Measurements from ENCODE around the gene HSPA12A. TPM values are rescaled to one million over a fixed set of nuclear protein-coding genes. Genes with fewer than 3 reads are reported as not detected.

Gene HSPA12A
- total and polyA plus RNA-seq, 9 of the 15 experiments (the other 6 are each of a cell fraction or from before 2014, with no cell fraction given): 0.01 to 0.18 (median 0.04) TPM; not detected in 4

DNA sequence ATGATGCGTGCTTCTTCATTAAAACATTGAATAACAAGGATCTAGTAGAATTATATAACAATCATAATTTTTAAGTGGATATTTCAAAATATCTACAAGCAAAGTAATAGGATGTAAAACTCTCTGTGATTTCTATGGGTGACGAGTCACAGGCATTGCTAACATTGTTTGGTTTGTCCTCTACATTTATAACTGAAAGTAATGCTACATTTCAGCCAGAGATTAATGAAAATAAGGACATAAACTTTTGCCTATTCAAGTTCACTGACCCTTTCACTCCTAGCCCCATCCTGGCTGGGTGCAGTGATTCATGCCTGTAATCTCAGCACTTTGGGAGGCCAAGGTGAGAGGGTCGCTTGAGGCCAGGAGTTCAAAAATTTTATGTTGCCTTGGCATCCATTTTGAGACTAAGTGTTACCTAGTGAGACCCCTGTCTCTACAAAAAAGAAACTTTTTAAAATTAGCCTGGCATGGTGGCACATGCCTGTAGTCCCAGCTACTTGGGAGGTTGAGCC lies 38.4 kb upstream of the HSPA12A start:
- TF ChIP-seq, protein P1, sequence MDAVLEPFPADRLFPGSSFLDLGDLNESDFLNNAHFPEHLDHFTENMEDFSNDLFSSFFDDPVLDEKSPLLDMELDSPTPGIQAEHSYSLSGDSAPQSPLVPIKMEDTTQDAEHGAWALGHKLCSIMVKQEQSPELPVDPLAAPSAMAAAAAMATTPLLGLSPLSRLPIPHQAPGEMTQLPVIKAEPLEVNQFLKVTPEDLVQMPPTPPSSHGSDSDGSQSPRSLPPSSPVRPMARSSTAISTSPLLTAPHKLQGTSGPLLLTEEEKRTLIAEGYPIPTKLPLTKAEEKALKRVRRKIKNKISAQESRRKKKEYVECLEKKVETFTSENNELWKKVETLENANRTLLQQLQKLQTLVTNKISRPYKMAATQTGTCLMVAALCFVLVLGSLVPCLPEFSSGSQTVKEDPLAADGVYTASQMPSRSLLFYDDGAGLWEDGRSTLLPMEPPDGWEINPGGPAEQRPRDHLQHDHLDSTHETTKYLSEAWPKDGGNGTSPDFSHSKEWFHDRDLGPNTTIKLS (IDR thresholded peaks at IDR 0.05; ENCODE audit: borderline replicate concordance, low read depth): no peak
- TF ChIP-seq, protein P2, sequence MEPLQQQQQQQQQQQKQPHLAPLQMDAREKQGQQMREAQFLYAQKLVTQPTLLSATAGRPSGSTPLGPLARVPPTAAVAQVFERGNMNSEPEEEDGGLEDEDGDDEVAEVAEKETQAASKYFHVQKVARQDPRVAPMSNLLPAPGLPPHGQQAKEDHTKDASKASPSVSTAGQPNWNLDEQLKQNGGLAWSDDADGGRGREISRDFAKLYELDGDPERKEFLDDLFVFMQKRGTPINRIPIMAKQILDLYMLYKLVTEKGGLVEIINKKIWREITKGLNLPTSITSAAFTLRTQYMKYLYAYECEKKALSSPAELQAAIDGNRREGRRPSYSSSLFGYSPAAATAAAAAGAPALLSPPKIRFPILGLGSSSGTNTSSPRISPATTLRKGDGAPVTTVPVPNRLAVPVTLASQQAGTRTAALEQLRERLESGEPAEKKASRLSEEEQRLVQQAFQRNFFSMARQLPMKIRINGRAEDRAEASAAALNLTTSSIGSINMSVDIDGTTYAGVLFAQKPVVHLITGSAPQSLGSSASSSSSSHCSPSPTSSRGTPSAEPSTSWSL (CRISPR knock-in tag; IDR thresholded peaks at IDR 0.05; ENCODE audit: borderline replicate concordance): no peak
- TF ChIP-seq HEY1 (CRISPR knock-in tag; IDR thresholded peaks at IDR 0.05; ENCODE audit: borderline replicate concordance) (no peak), ATF1 (CRISPR knock-in tag; IDR thresholded peaks at IDR 0.05) (no peak), ATF1 (tag; IDR thresholded peaks at IDR 0.05) (no peak), RFX7 (CRISPR knock-in tag; IDR thresholded peaks at IDR 0.05) (no peak), NFE2 (IDR thresholded peaks at IDR 0.05; ENCODE audit: low read depth) (no peak), PHB (CRISPR knock-in tag; IDR thresholded peaks at IDR 0.05) (no peak), PTRF (tag; IDR thresholded peaks at IDR 0.05) (no peak)
- TF ChIP-seq, protein P3, sequence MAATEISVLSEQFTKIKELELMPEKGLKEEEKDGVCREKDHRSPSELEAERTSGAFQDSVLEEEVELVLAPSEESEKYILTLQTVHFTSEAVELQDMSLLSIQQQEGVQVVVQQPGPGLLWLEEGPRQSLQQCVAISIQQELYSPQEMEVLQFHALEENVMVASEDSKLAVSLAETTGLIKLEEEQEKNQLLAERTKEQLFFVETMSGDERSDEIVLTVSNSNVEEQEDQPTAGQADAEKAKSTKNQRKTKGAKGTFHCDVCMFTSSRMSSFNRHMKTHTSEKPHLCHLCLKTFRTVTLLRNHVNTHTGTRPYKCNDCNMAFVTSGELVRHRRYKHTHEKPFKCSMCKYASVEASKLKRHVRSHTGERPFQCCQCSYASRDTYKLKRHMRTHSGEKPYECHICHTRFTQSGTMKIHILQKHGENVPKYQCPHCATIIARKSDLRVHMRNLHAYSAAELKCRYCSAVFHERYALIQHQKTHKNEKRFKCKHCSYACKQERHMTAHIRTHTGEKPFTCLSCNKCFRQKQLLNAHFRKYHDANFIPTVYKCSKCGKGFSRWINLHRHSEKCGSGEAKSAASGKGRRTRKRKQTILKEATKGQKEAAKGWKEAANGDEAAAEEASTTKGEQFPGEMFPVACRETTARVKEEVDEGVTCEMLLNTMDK (IDR thresholded peaks at IDR 0.05; ENCODE audit: borderline replicate concordance, insufficient read depth, low read depth, low read length, poor library complexity, severe bottlenecking): no peak
- TF ChIP-seq, protein P4, sequence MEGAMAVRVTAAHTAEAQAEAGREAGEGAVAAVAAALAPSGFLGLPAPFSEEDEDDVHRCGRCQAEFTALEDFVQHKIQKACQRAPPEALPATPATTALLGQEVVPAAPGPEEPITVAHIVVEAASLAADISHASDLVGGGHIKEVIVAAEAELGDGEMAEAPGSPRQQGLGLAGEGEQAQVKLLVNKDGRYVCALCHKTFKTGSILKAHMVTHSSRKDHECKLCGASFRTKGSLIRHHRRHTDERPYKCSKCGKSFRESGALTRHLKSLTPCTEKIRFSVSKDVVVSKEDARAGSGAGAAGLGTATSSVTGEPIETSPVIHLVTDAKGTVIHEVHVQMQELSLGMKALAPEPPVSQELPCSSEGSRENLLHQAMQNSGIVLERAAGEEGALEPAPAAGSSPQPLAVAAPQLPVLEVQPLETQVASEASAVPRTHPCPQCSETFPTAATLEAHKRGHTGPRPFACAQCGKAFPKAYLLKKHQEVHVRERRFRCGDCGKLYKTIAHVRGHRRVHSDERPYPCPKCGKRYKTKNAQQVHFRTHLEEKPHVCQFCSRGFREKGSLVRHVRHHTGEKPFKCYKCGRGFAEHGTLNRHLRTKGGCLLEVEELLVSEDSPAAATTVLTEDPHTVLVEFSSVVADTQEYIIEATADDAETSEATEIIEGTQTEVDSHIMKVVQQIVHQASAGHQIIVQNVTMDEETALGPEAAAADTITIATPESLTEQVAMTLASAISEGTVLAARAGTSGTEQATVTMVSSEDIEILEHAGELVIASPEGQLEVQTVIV (CRISPR knock-in tag; IDR thresholded peaks at IDR 0.05; ENCODE audit: borderline replicate concordance): no peak
- in situ Hi-C loops (cut with MboI) (loop anchor here (25.0 kb wide), 1 partner anchor 93 kb away; no protein-coding TSS in a partner anchor), intact Hi-C loops (cut with micrococcal nuclease) (loop anchor here (10.0 kb wide), 1 partner anchor 336 kb away; no protein-coding TSS in a partner anchor)
- Histone ChIP-seq H2AFZ (ENCODE audit: low read depth, low read length) (no peak overlapping the region), H3K9me3 (replicated peaks; ENCODE audit: control insufficient read depth, insufficient read depth, low read depth, low read length) (no peaks in the 10 kb centered on the region), H3K4me3 (no peak overlapping the region), H3K36me3 (ENCODE audit: control insufficient read depth, insufficient read depth, low read length) (no peaks in the 10 kb centered on the region), H3K4me1 (replicated peaks in 1 of 2; ENCODE audit: control insufficient read depth in 2 of 2, insufficient read depth in 2 of 2, low read length in 2 of 2) (no peaks in the 10 kb centered on the region), H3K27ac (ENCODE audit: extremely low read depth, low read depth, low read length) (no peak overlapping the region), H4K20me1 (replicated peaks; ENCODE audit: control insufficient read depth, insufficient read depth, low read length) (no peaks in the 10 kb centered on the region), H3K4me2 (ENCODE audit: insufficient read depth, low read length) (no peak overlapping the region), H3K79me2 (ENCODE audit: control insufficient read depth, insufficient read depth, low read length) (no peaks in the 10 kb centered on the region), H3K9ac (ENCODE audit: insufficient read depth in 1 of 2, low read depth in 2 of 2, low read length in 2 of 2) (no peak overlapping the region), H3K9me1 (ENCODE audit: control insufficient read depth, insufficient read depth, low read length) (no peaks in the 10 kb centered on the region), H3K27me3 (ENCODE audit: control insufficient read depth in 2 of 2, insufficient read depth in 2 of 2, low read length in 2 of 2) (peaks cover 0 to 16% of the 10 kb centered on the region in 2 experiments; a peak in 2 of 5 replicates)
- ChIA-PET CTCF (ENCODE audit: low intra/inter-chr PET ratio) (no interaction called here), POLR2A (no interaction called here)
- no peak for DNase-seq (ENCODE audit: extremely low read depth in 1 of 4, low spot score in 3 of 4)
- ATAC-seq: no peak
- WGBS (ENCODE audit: insufficient coverage, low coverage, missing lambda C conversion rate): 2% methylated on average over 3 of the region's 3 CpGs
- FAIRE-seq: no peak
- no TSS peak for BruUV-seq (replicated peaks)

Measured in K562 (cell line).